Central memory CD8-positive, alpha-beta T cell (primary cell): ENCODE measurements around the gene SSTR4.
A peak's percentile ranks its signal among the peaks of the same experiment; 100 is the strongest.

Experiments used
- ATAC-seq: fragments of 150-1000 bp; cut with Tn5 transposase; replicated peaks from 2 replicates; pipeline ENCODE4 v1.10.0; 2022; ENCODE audit warnings: mild to moderate bottlenecking, moderate FRiP score, moderate number of reproducible peaks; ENCODE audit not compliant: poor library complexity, severe bottlenecking; ENCODE audit errors: extremely low read depth
- DNase-seq, 2 donors: peaks; one replicate each; pipeline ENCODE4 v3.0.0; 2021; ENCODE audit warnings: low spot score in 2 of 2
- H3K27ac Mint-ChIP-seq: one replicate; pipeline ENCODE4 v1.8.0; 2022; ENCODE audit warnings: low read depth, mild to moderate bottlenecking, moderate library complexity, mixed read lengths
- H3K27me3 Mint-ChIP-seq: one replicate; pipeline ENCODE4 v1.8.0; 2022; ENCODE audit warnings: mixed read lengths
- H3K36me3 Mint-ChIP-seq: one replicate; pipeline ENCODE4 v1.8.0; 2022; ENCODE audit warnings: mild to moderate bottlenecking, moderate library complexity, mixed read lengths; ENCODE audit not compliant: insufficient read depth
- H3K4me1 Mint-ChIP-seq: one replicate; pipeline ENCODE4 v1.8.0; 2022; ENCODE audit warnings: mixed read lengths
- H3K4me3 Mint-ChIP-seq: one replicate; pipeline ENCODE4 v1.8.0; 2022; ENCODE audit warnings: mild to moderate bottlenecking, moderate library complexity, mixed read lengths
- H3K9me3 Mint-ChIP-seq: one replicate; pipeline ENCODE4 v1.8.0; 2022; ENCODE audit warnings: mixed read lengths

SSTR4 gene

GRCh38 chr20:23081263-23081819 lies 46.2 kb downstream of the SSTR4 start:
- no peak overlapping the region for H3K27ac Mint-ChIP-seq
- no peak for ATAC-seq
- no peaks in the 10 kb centered on the region for H3K36me3 Mint-ChIP-seq
- H3K9me3 Mint-ChIP-seq, result no peaks in the 10 kb centered on the region
- no peaks in the 10 kb centered on the region for H3K27me3 Mint-ChIP-seq
- DNase-seq, result no peak
- H3K4me3 Mint-ChIP-seq, result no peak overlapping the region
- H3K4me1 Mint-ChIP-seq, result no peaks in the 10 kb centered on the region

GRCh38 chr20:23082846-23083552 lies 47.9 kb downstream of the SSTR4 start:
- no peaks in the 10 kb centered on the region for H3K36me3 Mint-ChIP-seq
- no peak overlapping the region for H3K27ac Mint-ChIP-seq
- H3K27me3 Mint-ChIP-seq, result peaks cover 10% of the 10 kb centered on the region
- no peaks in the 10 kb centered on the region for H3K4me1 Mint-ChIP-seq
- ATAC-seq (no peak), DNase-seq (no peak)
- no peaks in the 10 kb centered on the region for H3K9me3 Mint-ChIP-seq
- H3K4me3 Mint-ChIP-seq, result no peak overlapping the region

- ATAC-seq (no peak), DNase-seq (no peak)
- H3K4me3 Mint-ChIP-seq, result no peak overlapping the region
- no peaks in the 10 kb centered on the region for H3K36me3 Mint-ChIP-seq
- H3K27ac Mint-ChIP-seq, result no peak overlapping the region
- no peaks in the 10 kb centered on the region for H3K4me1 Mint-ChIP-seq
- no peaks in the 10 kb centered on the region for H3K9me3 Mint-ChIP-seq
- H3K27me3 Mint-ChIP-seq, result peaks cover 16% of the 10 kb centered on the region
Observed at GRCh38 chr20:23083553-23084220, 48.6 kb downstream of the SSTR4 start.

GRCh38 chr20:23084282-23084844 lies 49.3 kb downstream of the SSTR4 start:
- no peak for ATAC-seq
- Mint-ChIP-seq H3K27ac (peak overlapping the region; percentile 51), H3K36me3 (no peaks in the 10 kb centered on the region), H3K4me1 (no peaks in the 10 kb centered on the region), H3K27me3 (peaks cover 19% of the 10 kb centered on the region), H3K9me3 (no peaks in the 10 kb centered on the region), H3K4me3 (no peak overlapping the region)
- DNase-seq, result no peak

- Mint-ChIP-seq H3K9me3 (no peaks in the 10 kb centered on the region), H3K4me3 (no peak overlapping the region), H3K27ac (peak overlapping the region; percentile 51), H3K4me1 (no peaks in the 10 kb centered on the region), H3K27me3 (peaks cover 19% of the 10 kb centered on the region), H3K36me3 (no peaks in the 10 kb centered on the region)
- no peak for ATAC-seq
- no peak for DNase-seq
Observed at GRCh38 chr20:23084845-23085365, 49.8 kb downstream of the SSTR4 start.

GRCh38 chr20:23085436-23086055 lies 50.4 kb downstream of the SSTR4 start:
- H3K4me3 Mint-ChIP-seq, result no peak overlapping the region
- no peak for ATAC-seq
- no peak for DNase-seq
- peaks cover 19% of the 10 kb centered on the region for H3K27me3 Mint-ChIP-seq
- no peaks in the 10 kb centered on the region for H3K9me3 Mint-ChIP-seq
- no peaks in the 10 kb centered on the region for H3K4me1 Mint-ChIP-seq
- H3K36me3 Mint-ChIP-seq, result no peaks in the 10 kb centered on the region
- no peak overlapping the region for H3K27ac Mint-ChIP-seq

- no peaks in the 10 kb centered on the region for H3K9me3 Mint-ChIP-seq
- no peaks in the 10 kb centered on the region for H3K4me1 Mint-ChIP-seq
- H3K27ac Mint-ChIP-seq, result no peak within 1 kb of the TSS
- peaks cover 19% of the 10 kb centered on the region for H3K27me3 Mint-ChIP-seq
- no peak within 1 kb of the TSS for H3K4me3 Mint-ChIP-seq
- ATAC-seq (no peak), DNase-seq (no peak)
- H3K36me3 Mint-ChIP-seq, result no peaks in the 10 kb centered on the region
Observed at GRCh38 chr20:23086056-23086566, 51.0 kb downstream of the SSTR4 start, which contains the start of gene CD93. Gene CD93 (minus strand): TSS chr20:23086324. CDS start chr20:23086192, 132 bp downstream.

GRCh38 chr20:23086931-23087411 lies 51.9 kb downstream of the SSTR4 start:
- Mint-ChIP-seq H3K9me3 (no peaks in the 10 kb centered on the region), H3K27me3 (peaks cover 19% of the 10 kb centered on the region), H3K4me3 (no peak overlapping the region), H3K4me1 (no peaks in the 10 kb centered on the region), H3K36me3 (no peaks in the 10 kb centered on the region), H3K27ac (no peak overlapping the region)
- DNase-seq (no peak), ATAC-seq (peak; percentile 16)

- H3K9me3 Mint-ChIP-seq, result no peaks in the 10 kb centered on the region
- H3K4me3 Mint-ChIP-seq, result no peak overlapping the region
- ATAC-seq, result no peak
- DNase-seq, result no peak
- H3K36me3 Mint-ChIP-seq, result no peaks in the 10 kb centered on the region
- H3K27me3 Mint-ChIP-seq, result peaks cover 19% of the 10 kb centered on the region
- no peak overlapping the region for H3K27ac Mint-ChIP-seq
- no peaks in the 10 kb centered on the region for H3K4me1 Mint-ChIP-seq
Observed at GRCh38 chr20:23087587-23088251, 52.6 kb downstream of the SSTR4 start.
